ACHN (cell line): ENCODE results near the gene TIGD3.
A peak's percentile ranks its signal among the peaks of the same experiment; 100 is the strongest.

Experiments used
- DNase-seq: peaks from one replicate; pipeline ENCODE4 v3.0.0-alpha.2; 2015
- in situ Hi-C: cut with HindIII; loops from 2 replicates; pipeline ENCODE4 v1.10.0; 2017; ENCODE audit warnings: low sequenced_read_pairs, low pct_ligation_motif_present, low pct_unique_long_range_greater_than_20kb

The TIGD3 gene

GRCh38 chr11:65382804-65383368 lies 28.3 kb downstream of the TIGD3 start:
- DNase-seq, result no peak
- in situ Hi-C loops, result no loop called here

DNA sequence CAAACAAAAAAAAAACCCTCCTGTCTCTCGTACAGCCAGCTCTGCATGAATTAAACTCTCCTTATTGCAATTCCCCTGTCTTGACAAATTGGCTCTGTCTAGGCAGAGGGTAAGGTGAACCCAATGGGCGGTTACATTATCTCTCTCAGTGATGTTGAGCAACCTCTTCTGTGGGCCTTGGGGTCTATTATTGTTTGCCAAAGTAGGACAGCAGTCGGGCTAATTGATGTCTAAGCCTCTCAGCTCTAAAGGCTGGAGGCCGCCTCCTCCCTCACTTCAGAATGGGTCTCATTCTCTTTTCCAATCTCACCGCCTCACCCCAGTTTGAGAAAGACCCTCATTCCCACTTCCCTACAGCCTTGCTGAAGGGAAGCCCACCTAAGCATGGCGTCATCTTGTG lies 29.2 kb downstream of the TIGD3 start:
- in situ Hi-C loops, result no loop called here
- DNase-seq, result no peak

DNA sequence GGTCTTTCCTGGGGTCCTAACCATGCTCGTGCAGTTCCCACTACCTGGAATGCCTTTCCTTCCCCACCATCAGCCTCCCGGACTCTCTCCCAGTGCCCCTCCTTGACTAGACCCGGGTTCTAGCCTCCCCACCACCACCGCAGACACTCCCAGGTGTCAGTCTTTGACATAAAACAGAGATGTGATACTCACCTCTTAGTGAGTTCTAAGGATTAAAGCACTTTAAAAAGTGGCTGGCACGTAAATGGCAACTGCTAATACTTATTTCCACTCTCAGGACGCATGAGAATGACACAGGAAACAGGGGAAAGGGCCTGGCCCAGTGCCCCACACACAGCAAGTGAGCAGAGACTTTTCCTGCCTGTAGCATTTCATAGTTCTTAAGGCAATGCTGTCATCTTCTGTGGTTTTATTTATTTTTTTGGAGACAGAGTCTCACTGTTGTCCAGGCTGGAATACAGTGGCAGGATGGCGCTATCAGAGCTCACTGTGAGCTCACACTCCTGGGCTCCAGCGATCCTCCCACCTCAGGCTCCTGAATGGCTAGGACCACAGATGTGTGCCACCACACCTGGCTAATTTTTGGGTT lies 29.8 kb downstream of the TIGD3 start:
- in situ Hi-C loops, result no loop called here
- DNase-seq, result no peak

GRCh38 chr11:65386307-65387140 lies 32.0 kb downstream of the TIGD3 start, which contains the start of gene FRMD8:
TSS of gene FRMD8 (plus strand) at chr11:65386637. CDS start at chr11:65387037, 400 bp downstream.
- in situ Hi-C loops, result no loop called here
- DNase-seq, result peak; percentile 77

DNA sequence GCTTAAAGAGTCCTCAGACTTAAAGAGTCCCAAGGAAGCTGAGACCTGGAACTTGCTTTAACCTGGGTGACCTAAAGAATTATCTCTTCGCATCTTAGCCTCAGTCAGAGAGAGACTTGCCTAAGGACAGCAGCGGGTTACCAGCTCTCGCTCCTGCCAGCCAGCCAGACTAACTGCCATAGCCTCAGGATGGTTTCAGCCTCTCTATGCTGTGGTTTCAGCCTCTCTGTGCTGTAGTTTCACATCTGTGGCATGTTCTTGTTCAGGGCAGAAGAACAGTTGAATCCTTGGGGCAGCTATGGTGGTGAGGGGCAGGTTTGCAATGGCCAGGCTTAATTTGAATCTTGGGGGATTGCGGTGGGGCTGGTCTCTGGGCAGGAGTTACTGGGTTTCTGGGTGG lies 34.2 kb downstream of the TIGD3 start:
- in situ Hi-C loops, result no loop called here
- DNase-seq, result no peak

DNA sequence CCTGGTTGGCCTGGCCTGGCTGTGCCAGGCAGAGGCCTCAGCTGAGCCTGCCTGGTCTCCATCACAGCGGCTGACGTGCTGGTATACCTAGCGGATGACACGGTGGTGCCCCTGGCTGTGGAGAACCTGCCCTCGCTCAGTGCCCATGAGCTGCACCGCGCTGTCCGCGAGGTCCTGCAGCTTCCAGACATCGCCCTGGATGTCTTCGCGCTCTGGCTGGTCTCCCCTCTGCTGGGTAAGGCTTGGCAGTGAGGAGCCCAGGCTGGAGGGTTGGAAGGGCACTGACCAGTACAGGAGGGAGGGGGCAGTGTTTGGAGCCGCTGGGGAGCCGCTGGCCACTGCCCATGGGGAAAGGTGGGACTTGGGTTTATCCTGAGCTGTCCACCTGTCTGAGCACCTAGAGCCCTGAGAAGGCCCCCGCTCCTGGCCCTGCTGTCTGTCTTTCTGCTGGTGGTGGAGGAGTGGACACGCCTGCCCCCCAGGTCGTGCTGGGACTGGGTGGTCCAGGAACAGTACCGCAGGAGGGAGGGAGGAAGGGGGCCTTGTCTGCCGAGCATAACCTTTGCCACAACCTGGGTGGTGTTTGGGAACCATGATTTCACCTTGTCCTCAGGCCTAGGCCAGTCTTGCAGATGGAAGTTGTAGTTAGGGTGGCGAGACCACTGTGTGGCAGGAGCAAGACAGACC lies 34.9 kb downstream of the TIGD3 start:
- in situ Hi-C loops, result no loop called here
- DNase-seq, result no peak

- DNase-seq, result no peak
- in situ Hi-C loops, result no loop called here
Measured at GRCh38 chr11:65390099-65390941, 35.8 kb downstream of the TIGD3 start.

GRCh38 chr11:65390996-65391395 lies 36.4 kb downstream of the TIGD3 start:
- no peak for DNase-seq
- in situ Hi-C loops, result no loop called here

DNA sequence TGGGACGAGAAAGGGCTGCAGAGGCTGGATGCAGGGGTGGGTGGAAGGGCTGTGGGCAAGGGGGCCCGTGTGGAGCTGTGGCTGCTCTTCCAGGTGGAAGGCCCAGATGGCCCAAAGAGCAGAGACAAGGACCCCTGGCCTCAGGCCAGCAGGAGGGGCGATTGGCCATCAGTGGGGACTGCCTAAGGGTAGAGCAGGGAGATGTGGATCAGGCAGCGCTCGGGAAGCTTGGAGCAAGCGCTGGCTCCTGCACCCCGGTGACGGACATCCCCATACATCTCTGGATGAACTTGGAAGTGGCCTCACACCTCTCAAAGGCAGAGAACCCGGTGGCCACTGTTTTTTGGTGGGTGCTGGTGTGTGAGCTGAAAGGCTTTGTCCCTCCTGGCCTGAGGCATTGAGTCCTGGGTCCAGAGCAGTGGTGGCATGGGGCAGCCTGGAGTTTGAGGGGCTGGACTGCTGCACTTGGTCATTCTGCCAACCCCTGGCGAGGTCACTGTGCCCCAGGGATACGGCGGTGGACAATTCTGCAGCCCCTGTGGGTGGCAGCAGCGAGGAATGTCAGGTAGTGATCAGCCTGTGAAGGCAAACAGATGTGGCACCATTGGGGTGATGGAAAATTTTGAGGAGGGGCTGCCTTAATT lies 37.8 kb downstream of the TIGD3 start:
- DNase-seq, result no peak
- in situ Hi-C loops, result no loop called here

DNA sequence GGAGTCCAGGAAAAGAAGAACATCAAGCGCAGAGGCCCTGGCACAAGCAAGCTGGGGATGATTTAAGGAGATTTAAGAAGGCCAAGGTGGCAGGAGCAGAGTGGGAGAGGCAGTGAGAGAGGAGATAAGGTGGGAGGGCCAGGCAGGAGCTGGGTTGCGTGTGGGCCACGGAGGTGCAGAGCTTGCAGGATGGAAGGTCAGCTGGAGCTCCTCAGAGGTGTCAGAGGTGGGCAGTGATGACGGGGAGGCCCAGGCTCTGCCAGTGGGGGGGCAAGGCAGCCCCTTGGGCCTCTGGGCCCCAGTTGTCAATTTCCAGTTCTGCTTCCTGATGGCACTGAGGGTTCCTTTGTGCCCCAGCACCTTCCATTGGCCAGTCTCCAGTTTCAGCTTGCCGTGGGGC lies 38.3 kb downstream of the TIGD3 start:
- in situ Hi-C loops, result no loop called here
- no peak for DNase-seq

DNA sequence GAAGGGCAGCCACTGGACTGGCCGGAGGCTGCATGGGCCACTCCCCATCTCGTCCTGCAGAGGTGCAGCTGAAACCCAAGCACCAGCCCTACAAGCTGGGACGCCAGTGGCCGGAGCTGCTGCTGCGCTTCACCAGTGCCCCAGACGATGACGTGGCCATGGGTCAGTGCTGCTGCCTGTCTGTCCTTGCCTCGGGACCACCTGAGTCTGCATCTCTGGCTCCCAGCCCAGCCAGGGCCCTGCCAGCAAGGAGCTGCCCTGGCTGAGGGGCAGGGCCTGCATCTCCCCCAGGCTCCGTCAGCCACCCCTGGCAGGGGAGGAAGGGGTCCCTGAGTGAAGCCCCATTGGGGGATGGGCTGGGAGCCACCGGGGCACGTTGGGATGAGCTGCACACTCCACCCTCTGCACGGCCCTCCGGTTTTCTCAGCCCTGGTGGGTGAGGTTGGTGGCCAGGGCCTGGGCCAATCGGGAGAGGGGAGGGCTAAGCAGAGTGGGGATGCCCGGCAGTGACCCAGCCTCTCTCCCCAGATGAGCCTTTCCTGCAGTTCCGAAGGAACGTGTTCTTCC lies 39.0 kb downstream of the TIGD3 start:
- DNase-seq, result no peak
- in situ Hi-C loops, result no loop called here

DNA sequence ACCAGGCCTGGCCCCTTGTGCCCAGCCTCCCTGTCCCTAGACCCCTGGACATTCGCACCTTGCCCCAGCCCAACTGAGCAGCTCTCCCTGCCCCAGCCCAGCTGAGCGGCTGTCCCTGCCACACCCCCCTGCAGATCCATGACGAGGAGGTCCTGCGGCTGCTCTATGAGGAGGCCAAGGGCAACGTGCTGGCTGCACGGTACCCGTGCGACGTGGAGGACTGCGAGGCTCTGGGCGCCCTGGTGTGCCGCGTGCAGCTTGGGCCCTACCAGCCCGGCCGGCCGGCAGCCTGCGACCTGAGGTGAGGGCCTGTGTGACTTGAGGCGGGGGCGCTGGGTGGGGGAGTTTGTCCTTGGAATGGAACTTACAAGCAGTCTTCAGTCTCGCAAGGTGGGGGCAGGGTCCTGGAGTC lies 39.6 kb downstream of the TIGD3 start:
- no peak for DNase-seq
- in situ Hi-C loops, result no loop called here

- in situ Hi-C loops, result no loop called here
- DNase-seq, result no peak
Measured at GRCh38 chr11:65395961-65396530, 41.5 kb downstream of the TIGD3 start.

DNA sequence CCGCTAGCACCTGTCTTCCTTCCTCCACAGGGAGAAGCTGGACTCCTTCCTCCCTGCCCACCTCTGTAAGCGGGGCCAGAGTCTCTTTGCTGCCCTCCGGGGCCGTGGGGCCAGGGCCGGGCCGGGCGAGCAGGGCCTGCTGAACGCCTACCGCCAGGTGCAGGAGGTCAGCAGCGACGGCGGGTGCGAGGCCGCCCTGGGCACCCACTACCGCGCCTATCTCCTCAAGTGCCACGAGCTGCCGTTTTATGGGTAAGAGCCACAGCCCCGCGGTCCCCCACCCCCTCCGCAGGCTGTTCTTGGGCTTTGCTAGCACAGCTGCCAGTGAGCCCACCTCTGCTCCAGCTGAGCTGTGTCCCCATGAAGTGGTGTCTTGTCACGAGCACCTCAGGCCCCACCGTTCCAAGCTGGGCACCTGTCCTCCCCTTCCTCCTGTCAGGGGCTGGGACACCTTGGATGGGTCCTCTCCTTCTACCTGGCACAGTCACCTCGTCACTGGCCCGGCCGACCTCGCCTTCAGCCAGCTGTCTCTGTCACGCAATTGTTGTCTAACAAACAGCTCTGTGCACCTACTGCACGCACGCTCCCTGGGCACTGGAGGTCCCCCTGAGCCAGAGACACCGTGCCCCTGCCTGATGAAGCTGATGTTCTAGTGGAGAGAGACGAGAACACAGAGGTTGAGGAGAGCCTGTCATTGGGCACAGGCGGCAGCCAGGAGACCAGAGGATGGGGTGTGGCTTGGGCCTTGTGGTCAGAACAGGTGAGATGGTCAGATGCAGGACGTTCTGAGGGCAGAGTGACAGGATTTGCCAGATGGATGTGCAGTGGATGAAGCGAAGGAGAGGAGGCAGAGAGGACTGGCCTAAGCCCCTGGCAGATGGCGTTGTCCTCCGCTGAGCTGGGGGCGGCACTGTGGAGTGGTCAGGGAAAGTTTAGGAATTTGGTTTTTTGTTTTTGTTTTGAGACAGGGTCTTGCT lies 42.5 kb downstream of the TIGD3 start:
- in situ Hi-C loops, result no loop called here
- no peak for DNase-seq

GRCh38 chr11:65398362-65398910 lies 43.9 kb downstream of the TIGD3 start:
- in situ Hi-C loops, result no loop called here
- DNase-seq, result no peak

- no peak for DNase-seq
- in situ Hi-C loops, result no loop called here
Measured at GRCh38 chr11:65399249-65399648, 44.7 kb downstream of the TIGD3 start.
